GM12875 (cell line): Measurements from ENCODE around the gene CDHR2.
A peak's percentile ranks its signal among the peaks of the same experiment; 100 is the strongest.

ENCODE experiments used
- H3K4me3 ChIP-seq: one replicate; pipeline ENCODE4 v1.5.1; 2011; ENCODE audit warnings: low read depth, low read length, control low read depth
- TF ChIP-seq, protein P1 (sequence below): IDR thresholded peaks from 2 replicates; pipeline ENCODE4 v1.5.1; 2011; ENCODE audit warnings: low read depth, mild to moderate bottlenecking, control low read depth, inconsistent platforms, low read length, moderate library complexity, borderline replicate concordance; ENCODE audit not compliant: insufficient read depth

The CDHR2 gene

DNA sequence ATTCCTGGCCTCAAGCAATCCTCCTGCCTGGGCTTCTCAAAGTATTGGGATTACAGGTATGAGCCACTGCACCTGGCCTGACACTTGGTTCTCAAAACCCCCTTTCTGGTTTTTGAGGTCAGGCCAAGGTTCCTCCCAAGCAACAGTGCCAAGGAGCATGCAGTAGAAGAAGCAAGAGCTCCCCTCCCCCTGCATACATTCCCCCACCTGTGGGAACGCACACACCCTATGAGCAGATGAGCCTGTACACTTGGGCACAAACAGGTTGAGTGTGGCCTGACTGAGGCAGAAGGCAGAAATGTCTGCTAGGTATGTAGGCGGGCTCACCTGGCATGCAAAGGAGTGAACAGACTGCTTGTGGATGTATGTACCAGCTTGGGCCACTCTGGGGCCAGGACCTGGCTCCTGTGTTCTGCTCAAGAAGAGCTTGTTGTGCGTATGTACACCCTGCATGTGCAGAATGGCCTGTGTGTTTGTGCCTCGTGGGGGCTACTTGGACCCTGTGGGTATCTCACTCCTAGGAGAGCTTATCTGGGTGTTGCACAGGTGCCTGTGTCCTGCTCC lies 59.1 kb downstream of the CDHR2 start:
- TF ChIP-seq, protein P1, sequence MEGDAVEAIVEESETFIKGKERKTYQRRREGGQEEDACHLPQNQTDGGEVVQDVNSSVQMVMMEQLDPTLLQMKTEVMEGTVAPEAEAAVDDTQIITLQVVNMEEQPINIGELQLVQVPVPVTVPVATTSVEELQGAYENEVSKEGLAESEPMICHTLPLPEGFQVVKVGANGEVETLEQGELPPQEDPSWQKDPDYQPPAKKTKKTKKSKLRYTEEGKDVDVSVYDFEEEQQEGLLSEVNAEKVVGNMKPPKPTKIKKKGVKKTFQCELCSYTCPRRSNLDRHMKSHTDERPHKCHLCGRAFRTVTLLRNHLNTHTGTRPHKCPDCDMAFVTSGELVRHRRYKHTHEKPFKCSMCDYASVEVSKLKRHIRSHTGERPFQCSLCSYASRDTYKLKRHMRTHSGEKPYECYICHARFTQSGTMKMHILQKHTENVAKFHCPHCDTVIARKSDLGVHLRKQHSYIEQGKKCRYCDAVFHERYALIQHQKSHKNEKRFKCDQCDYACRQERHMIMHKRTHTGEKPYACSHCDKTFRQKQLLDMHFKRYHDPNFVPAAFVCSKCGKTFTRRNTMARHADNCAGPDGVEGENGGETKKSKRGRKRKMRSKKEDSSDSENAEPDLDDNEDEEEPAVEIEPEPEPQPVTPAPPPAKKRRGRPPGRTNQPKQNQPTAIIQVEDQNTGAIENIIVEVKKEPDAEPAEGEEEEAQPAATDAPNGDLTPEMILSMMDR: no peak

GRCh38 chr5:176608937-176609723 lies 60.0 kb downstream of the CDHR2 start:
- TF ChIP-seq, protein P1: 0 out of 2 replicates have a peak, but pooled peaks have one; percentile 17
- H3K4me3 ChIP-seq: peak overlapping the region; percentile 60

More for the DNA sequence above, 59.1 kb downstream of the CDHR2 start:
- no peak overlapping the region for H3K4me3 ChIP-seq

DNA sequence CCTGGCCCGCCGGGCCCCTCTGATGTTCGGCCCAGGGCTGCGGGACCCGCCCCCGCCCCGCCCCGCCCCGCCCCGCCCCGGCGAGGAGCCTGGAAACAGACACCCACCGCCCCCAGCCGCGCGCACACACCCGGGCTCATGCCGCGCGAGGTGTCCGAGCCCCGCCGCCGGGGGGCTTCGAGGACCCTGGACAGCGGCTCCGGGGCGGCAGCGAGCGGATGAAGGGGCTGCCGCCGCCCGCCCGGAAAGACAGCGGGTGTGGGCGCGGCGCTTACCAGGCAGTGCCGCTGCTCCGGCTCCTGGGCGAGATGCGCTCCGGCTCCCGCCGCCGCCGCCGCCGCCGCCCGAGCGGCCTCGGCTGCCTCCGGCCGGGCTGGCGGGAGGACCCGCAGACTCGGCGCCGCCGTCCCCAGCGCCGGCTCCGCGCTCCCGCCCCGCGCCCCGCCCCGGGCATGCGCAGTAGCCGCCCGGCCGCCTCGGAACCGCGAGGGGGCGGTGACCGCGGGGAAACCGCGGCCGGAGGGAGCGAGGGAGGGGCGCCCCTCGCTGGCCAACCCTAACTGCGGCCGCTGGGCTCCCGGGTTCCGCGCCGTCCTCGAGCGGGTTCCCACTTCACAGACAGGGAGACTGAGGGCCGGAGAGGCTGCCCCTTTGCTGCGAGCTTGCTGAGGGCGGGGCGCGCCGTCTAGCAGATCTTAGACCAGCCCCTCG lies 60.7 kb downstream of the CDHR2 start, which contains the start of gene GPRIN1:
Gene GPRIN1 (minus strand): TSS at position 433 of the 711 bp plus-strand sequence. CDS start 10,322 bp downstream, outside the sequence.
- TF ChIP-seq, protein P1: peak; percentile 22; the same call in 1 of the 2 replicates
- H3K4me3 ChIP-seq: peak within 1 kb of the TSS; percentile 60

DNA sequence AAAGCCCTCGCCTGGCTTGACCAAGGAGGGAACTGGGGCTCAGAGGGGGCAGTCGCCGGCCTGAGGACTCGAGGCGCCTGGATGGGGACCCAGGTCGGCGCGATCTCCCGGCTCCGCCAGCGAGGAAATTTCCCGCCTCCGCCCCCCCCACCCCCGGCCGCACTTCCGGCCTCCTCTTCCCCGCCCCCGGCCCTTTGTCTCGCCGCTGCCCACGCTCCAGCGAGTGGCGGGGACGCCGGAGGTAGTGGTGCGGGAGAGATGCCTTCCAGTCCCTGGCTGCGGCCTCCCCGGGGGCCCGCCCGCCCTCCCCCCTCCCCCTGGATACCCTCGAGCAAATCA lies 61.3 kb downstream of the CDHR2 start:
- TF ChIP-seq, protein P1: no peak
- peak overlapping the region; percentile 60 for H3K4me3 ChIP-seq

GRCh38 chr5:176611435-176611834 lies 62.3 kb downstream of the CDHR2 start:
- H3K4me3 ChIP-seq: no peak overlapping the region
- TF ChIP-seq, protein P1: no peak

DNA sequence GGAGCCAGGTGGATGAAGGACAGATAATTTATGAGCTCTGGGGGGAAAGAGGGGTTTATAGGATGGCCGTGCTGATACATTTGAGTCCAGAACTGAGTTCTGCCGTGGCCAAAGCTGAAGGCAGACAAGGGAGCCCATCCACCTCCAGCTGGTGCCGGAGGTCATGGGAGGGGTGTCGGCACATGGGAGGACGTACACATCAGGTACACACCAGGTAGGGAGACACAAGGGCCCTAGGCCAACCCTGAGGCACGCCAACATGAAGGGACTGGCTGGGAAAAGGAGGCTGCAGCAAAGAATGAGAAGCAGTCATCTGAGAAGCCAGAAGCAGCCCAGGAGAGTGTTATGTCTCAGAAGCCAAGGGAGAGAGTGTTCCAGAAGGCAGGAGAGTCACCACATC lies 62.9 kb downstream of the CDHR2 start:
- TF ChIP-seq, protein P1: no peak
- H3K4me3 ChIP-seq: no peak overlapping the region
